ENCODE measurements around the gene UBE3B.

GRCh38 chr12:109521831-109522230 is 44.4 kb downstream of the UBE3B start:
- TF ChIP-seq CTCF (IDR thresholded peaks at IDR 0.05): no peak
- TF ChIP-seq EZH2 (IDR thresholded peaks at IDR 0.05; ENCODE audit: borderline replicate concordance, insufficient read depth, low read depth, low read length, poor library complexity, severe bottlenecking): no peak

Data from B cell (primary cell).